IMR-90 (cell line): ENCODE data around the gene RBM46. TPM values are rescaled to one million over a fixed set of nuclear protein-coding genes. Genes with fewer than 3 reads are reported as not detected.

Source experiments
- ATAC-seq: fragments of 200-7000 bp; cut with Tn5 transposase; 2 replicates; pipeline ENCODE4 v1.9.1; 2020; ENCODE audit warnings: low read depth, mild to moderate bottlenecking, moderate library complexity
- BruUV-seq: library from RNA; stranded (reverse); fragments of 400-500 nt; replicated peaks from 2 replicates; lab custom pipeline; 2021; lab: Mats Ljungman, UMichigan
- CTCF ChIA-PET: fragments of 300-600 bp; formaldehyde crosslinking; extraction: SDS; loops from one replicate; lab custom pipeline; 2021; ENCODE audit warnings: antibody characterized with exemption; lab: Yijun Ruan, JAX
- POLR2A ChIA-PET: fragments of 300-600 bp; sonication (Branson Sonifier 250); formaldehyde crosslinking; loops from one replicate; lab custom pipeline; 2022; ENCODE audit warnings: antibody characterized with exemption; ENCODE audit not compliant: unreplicated experiment; lab: Charles Lee
- DNase-seq: peaks from one replicate; pipeline ENCODE4 v3.0.0; 2013
- H2AFZ ChIP-seq: replicated peaks from 2 replicates; pipeline ENCODE3; 2013; ENCODE audit warnings: low read length, mild to moderate bottlenecking; ENCODE audit not compliant: poor library complexity
- H2AK5ac ChIP-seq: 2 replicates; pipeline ENCODE4 v1.6.1; 2013; ENCODE audit warnings: low read depth, low read length, inconsistent platforms
- H2AK9ac ChIP-seq: replicated peaks from 2 replicates; pipeline ENCODE3; 2013; ENCODE audit warnings: mild to moderate bottlenecking, low read depth, low read length, moderate library complexity; ENCODE audit not compliant: poor library complexity
- H2BK120ac ChIP-seq: 2 replicates; pipeline ENCODE4 v1.6.1; 2013; ENCODE audit warnings: low read depth, low read length, inconsistent platforms
- H2BK15ac ChIP-seq: 3 replicates; pipeline ENCODE4 v1.6.1; 2013; ENCODE audit warnings: low read depth, low read length, inconsistent platforms
- H2BK20ac ChIP-seq: 2 replicates; pipeline ENCODE4 v1.6.1; 2013; ENCODE audit warnings: low read depth, mild to moderate bottlenecking, inconsistent platforms, low read length, moderate library complexity
- H2BK5ac ChIP-seq: 2 replicates; pipeline ENCODE4 v1.6.1; 2013; ENCODE audit warnings: mild to moderate bottlenecking, low read depth, low read length, inconsistent platforms; ENCODE audit not compliant: poor library complexity, severe bottlenecking
- H3K14ac ChIP-seq: replicated peaks from 2 replicates; pipeline ENCODE4 v1.6.1; 2013; ENCODE audit warnings: low read depth, low read length, inconsistent platforms
- H3K18ac ChIP-seq: 2 replicates; pipeline ENCODE4 v1.6.1; 2013; ENCODE audit warnings: low read depth, low read length, control low read depth
- H3K23ac ChIP-seq: 2 replicates; pipeline ENCODE4 v1.6.1; 2013; ENCODE audit warnings: low read depth, low read length, inconsistent platforms
- H3K27ac ChIP-seq: 2 replicates; pipeline ENCODE4 v1.5.1; 2013; ENCODE audit warnings: mild to moderate bottlenecking, control low read depth, low read length; ENCODE audit not compliant: insufficient read depth
- H3K27me3 ChIP-seq: 2 replicates; pipeline ENCODE4 v1.6.1; 2013; ENCODE audit warnings: low read length; ENCODE audit not compliant: control insufficient read depth, insufficient read depth
- H3K36me3 ChIP-seq: 2 replicates; pipeline ENCODE4 v1.6.1; 2013; ENCODE audit warnings: low read length, mixed read lengths; ENCODE audit not compliant: control insufficient read depth, insufficient read depth
- H3K4ac ChIP-seq: 2 replicates; pipeline ENCODE4 v1.6.1; 2013; ENCODE audit warnings: low read depth, low read length, inconsistent platforms
- H3K4me1 ChIP-seq: 2 replicates; pipeline ENCODE4 v1.6.1; 2013; ENCODE audit warnings: low read length, mixed read lengths; ENCODE audit not compliant: control insufficient read depth, insufficient read depth
- H3K4me2 ChIP-seq: 2 replicates; pipeline ENCODE4 v1.6.1; 2013; ENCODE audit warnings: low read depth, mild to moderate bottlenecking, control low read depth, low read length, moderate library complexity
- H3K4me3 ChIP-seq: 2 replicates; pipeline ENCODE4 v1.5.1; 2013; ENCODE audit warnings: low read depth, mild to moderate bottlenecking, control low read depth, low read length, moderate library complexity; ENCODE audit not compliant: insufficient read depth
- H3K56ac ChIP-seq: 2 replicates; pipeline ENCODE4 v1.6.1; 2013; ENCODE audit warnings: low read length, inconsistent platforms; ENCODE audit not compliant: insufficient read depth; ENCODE audit errors: extremely low read depth
- H3K79me1 ChIP-seq, 2 experiments: 2 replicates each; pipeline ENCODE4 v1.6.1; 2013; ENCODE audit warnings: low read length in 2 of 2, inconsistent platforms in 1 of 2, low read depth in 1 of 2
- H3K9ac ChIP-seq: 2 replicates; pipeline ENCODE4 v1.6.1; 2013; ENCODE audit warnings: low read depth, low read length, control low read depth
- H3K9me1 ChIP-seq: 2 replicates; pipeline ENCODE4 v1.6.1; 2013; ENCODE audit warnings: low read length, inconsistent platforms; ENCODE audit not compliant: insufficient read depth
- H3K9me3 ChIP-seq: 2 replicates; pipeline ENCODE4 v1.6.1; 2013; ENCODE audit warnings: low read length; ENCODE audit not compliant: control insufficient read depth, insufficient read depth
- H4K20me1 ChIP-seq: 2 replicates; pipeline ENCODE4 v1.6.1; 2013; ENCODE audit warnings: low read length, inconsistent platforms; ENCODE audit not compliant: insufficient read depth
- H4K5ac ChIP-seq: 2 replicates; pipeline ENCODE4 v1.6.1; 2013; ENCODE audit warnings: mild to moderate bottlenecking, low read depth, low read length, control low read depth
- H4K8ac ChIP-seq, 2 experiments: 2 replicates each; pipeline ENCODE4 v1.6.1; 2013; ENCODE audit warnings: low read depth in 2 of 2, low read length in 2 of 2, control low read depth in 1 of 2, inconsistent platforms in 1 of 2
- H4K91ac ChIP-seq: 2 replicates; pipeline ENCODE4 v1.6.1; 2013; ENCODE audit warnings: low read depth, low read length, inconsistent platforms; ENCODE audit not compliant: insufficient read depth
- BHLHE40 ChIP-seq: fragments of 150-350 bp; IDR thresholded peaks from 2 replicates; pipeline ENCODE4 v1.6.1; 2016; ENCODE audit warnings: mild to moderate bottlenecking, low read depth, low read length
- FOS ChIP-seq: fragments of 150-350 bp; IDR thresholded peaks from 2 replicates; pipeline ENCODE4 v1.6.1; 2016; ENCODE audit warnings: low read depth, low read length
- MAFK ChIP-seq: IDR thresholded peaks from 2 replicates; pipeline ENCODE4 v1.6.1; 2012; ENCODE audit warnings: low read depth, low read length, improper control_type of control experiment
- RAD21 ChIP-seq: IDR thresholded peaks from 2 replicates; pipeline ENCODE4 v1.6.1; 2012; ENCODE audit warnings: low read length, improper control_type of control experiment
- WGBS, 2 experiments: methylation state at CpG; one replicate each; pipeline versions ENCODE4 v1.1.5 to v1.1.7; 2013; ENCODE audit warnings: missing lambda C conversion rate in 2 of 2; ENCODE audit not compliant: insufficient read length in 1 of 2; ENCODE audit errors: extremely low coverage in 2 of 2; 5-methylcytosine and 5-hydroxymethylcytosine counted together
- dilution Hi-C: fragments of 300-500 bp; cut with HindIII; formaldehyde crosslinking; loops from one replicate; pipeline ENCODE4 v1.14.3; 2018; ENCODE audit warnings: low sequenced_read_pairs; ENCODE audit not compliant: unreplicated experiment
- in situ Hi-C: fragments of 300-500 bp; cut with MboI; formaldehyde crosslinking; loops from 3 replicates; pipeline ENCODE4 v1.14.3; 2019; ENCODE audit warnings: low sequenced_read_pairs, inconsistent platforms, mixed read lengths
- intact Hi-C: fragments of 100-400 bp; cut with micrococcal nuclease; formaldehyde crosslinking; loops from 2 replicates; pipeline ENCODE4 v1.10.0; 2022
- polyA plus RNA-seq, 3 experiments: library from polyadenylated mRNA; depleted of rRNA; stranded (reverse); fragments of >200 nt; gene quantifications; 2 replicates each; pipeline ENCODE4 v1.2.3, GENCODE V29; 2012; ENCODE audit warnings: low replicate concordance in 1 of 3
- total RNA-seq: library from RNA; depleted of rRNA; stranded (reverse); fragments of >200 nt; gene quantifications from 2 replicates; pipeline ENCODE4 v1.2.3, GENCODE V29; 2012

The RBM46 gene
- total and polyA plus RNA-seq, 2 of the 4 experiments (the other 2 are of a cell fraction): not detected

DNA sequence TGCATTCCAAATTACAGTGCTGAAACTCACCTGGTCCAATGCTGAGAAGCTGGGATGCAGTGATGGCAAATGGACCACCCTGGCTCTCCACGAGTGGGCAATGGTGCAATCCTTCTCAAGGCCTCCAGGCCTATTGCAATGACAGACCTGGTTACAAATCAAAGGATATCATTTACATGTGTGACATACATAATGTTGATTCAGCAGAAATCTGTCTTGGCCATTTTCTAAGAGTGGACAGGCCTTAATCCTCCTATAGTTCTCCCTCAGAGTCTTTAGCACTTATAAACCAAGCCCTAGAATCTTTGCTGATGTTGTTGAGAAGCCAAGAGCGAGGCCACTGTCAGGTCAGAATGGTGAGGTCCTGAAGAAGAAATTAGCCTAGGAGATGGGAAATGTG, 20.2 kb upstream of the RBM46 start:
- H2AK9ac ChIP-seq: no peak overlapping the region
- H3K4me1 ChIP-seq: no peaks in the 10 kb centered on the region
- H3K9me3 ChIP-seq: no peaks in the 10 kb centered on the region
- no peak for TF ChIP-seq BHLHE40
- TF ChIP-seq RAD21: no peak
- peak; percentile 61 for TF ChIP-seq MAFK
- no peak for TF ChIP-seq FOS
- DNase-seq: no peak
- H4K8ac ChIP-seq: no peak overlapping the region
- no peak overlapping the region for H3K23ac ChIP-seq
- no peak for ATAC-seq
- H3K4me2 ChIP-seq: no peak overlapping the region
- H3K56ac ChIP-seq: no peak overlapping the region
- ChIA-PET CTCF (no interaction called here), POLR2A (no interaction called here)
- no peaks in the 10 kb centered on the region for H4K20me1 ChIP-seq
- no peak overlapping the region for H2AK5ac ChIP-seq
- no peak overlapping the region for H3K18ac ChIP-seq
- H4K5ac ChIP-seq: no peak overlapping the region
- no peaks in the 10 kb centered on the region for H3K36me3 ChIP-seq
- H3K27ac ChIP-seq: no peak overlapping the region
- H3K14ac ChIP-seq: no peak overlapping the region
- in situ Hi-C loops (no loop called here), dilution Hi-C loops (no loop called here), intact Hi-C loops (no loop called here)
- no peak overlapping the region for H4K91ac ChIP-seq
- H3K4me3 ChIP-seq: no peak overlapping the region
- H3K9ac ChIP-seq: no peak overlapping the region
- H2BK5ac ChIP-seq: no peak overlapping the region
- no peaks in the 10 kb centered on the region for H3K79me1 ChIP-seq
- WGBS, 2 experiments: no CpG with 5 or more reads among the region's 2 CpGs
- H3K27me3 ChIP-seq: no peaks in the 10 kb centered on the region
- no peaks in the 10 kb centered on the region for H3K9me1 ChIP-seq
- H2BK20ac ChIP-seq: no peak overlapping the region
- H2BK120ac ChIP-seq: no peak overlapping the region
- H2AFZ ChIP-seq: no peak overlapping the region
- BruUV-seq: no TSS peak
- no peak overlapping the region for H2BK15ac ChIP-seq
- H3K4ac ChIP-seq: no peak overlapping the region
